Measurements from ENCODE around the gene MYH13.

MYH13 gene

DNA sequence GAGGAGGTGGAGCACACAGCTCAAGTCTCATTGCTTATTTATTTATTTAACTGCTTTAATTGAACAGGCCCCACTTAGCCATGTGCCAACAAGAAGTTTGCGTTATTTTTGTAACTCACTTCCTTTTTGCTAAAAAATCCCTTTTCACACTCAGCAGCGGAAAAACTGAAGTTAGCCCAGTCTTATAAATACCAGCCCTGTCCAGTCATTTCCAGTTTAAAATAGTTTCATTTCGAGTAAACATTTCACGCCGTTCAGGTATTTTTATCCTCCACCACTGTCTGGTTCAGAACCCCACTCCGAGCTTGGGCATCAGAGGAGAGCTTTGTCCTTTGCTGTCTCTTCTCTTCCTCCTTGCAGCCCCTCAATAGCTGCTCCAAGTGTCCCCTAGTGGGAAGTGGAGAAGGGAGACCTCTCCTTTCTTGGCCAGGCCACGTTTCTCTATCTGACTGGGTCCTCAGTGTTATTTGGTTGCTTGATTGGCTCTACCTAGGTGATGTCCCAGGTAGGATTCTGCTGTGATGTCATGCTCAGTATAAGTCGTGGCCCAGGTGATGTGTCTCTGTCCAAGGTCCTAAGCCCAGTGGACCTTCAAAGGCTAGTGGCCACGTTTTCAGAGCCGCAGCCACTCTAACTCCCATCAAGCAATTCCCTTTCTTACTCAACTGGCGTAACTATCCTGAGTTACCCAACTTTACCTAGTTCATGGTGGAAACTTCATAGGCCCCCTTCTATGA is 121.4 kb downstream of the MYH13 start:
- no peak for DNase-seq (ENCODE audit: low spot score)
